Endothelial cell of hepatic sinusoid (primary cell): Measurements from ENCODE around the gene P2RY2.

ENCODE experiments used
- in situ Hi-C: cut with HindIII; loops from 2 replicates; pipeline ENCODE4 v1.10.0; 2017; ENCODE audit warnings: low sequenced_read_pairs

Gene P2RY2

GRCh38 chr11:73218106-73218829 is at the start of gene P2RY2:
P2RY2 (plus strand) TSS chr11:73218281; CDS start chr11:73234160, 15,879 bp downstream.
- in situ Hi-C loops: no loop called here

DNA sequence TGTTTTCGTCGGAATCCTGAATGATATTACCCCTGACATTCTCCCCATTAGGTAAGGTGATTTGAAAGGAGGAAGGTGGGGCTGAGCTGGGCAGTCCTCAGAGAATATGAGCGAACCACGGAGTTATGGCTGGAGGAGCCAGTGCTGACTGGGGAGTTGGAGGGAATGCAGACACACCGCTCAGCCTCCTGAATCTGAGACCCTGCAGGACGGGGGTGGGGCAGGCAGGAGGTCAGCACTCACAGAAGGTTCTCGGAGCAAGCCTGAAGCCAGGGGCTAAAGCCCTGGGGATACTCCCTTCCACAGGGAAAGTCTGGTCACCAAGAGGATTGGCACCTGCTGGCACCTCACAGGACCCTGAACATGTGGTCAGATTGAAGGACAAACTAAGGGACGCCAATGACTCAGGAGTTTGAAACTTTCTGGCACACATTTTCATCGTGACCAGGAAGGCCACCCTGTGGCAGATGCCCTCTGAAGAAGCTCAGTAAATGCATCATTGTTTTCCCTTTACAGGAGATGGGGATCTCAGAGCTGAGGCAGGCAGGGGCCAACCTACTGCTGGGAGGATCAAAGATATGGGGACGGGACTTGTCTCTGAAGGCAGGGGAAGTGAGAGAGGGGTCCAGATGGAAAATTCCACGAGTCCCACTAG is 49.0 kb upstream of the P2RY2 start:
- in situ Hi-C loops: no loop called here

- in situ Hi-C loops: no loop called here
Measured at GRCh38 chr11:73170140-73170539, 47.9 kb upstream of the P2RY2 start.

DNA sequence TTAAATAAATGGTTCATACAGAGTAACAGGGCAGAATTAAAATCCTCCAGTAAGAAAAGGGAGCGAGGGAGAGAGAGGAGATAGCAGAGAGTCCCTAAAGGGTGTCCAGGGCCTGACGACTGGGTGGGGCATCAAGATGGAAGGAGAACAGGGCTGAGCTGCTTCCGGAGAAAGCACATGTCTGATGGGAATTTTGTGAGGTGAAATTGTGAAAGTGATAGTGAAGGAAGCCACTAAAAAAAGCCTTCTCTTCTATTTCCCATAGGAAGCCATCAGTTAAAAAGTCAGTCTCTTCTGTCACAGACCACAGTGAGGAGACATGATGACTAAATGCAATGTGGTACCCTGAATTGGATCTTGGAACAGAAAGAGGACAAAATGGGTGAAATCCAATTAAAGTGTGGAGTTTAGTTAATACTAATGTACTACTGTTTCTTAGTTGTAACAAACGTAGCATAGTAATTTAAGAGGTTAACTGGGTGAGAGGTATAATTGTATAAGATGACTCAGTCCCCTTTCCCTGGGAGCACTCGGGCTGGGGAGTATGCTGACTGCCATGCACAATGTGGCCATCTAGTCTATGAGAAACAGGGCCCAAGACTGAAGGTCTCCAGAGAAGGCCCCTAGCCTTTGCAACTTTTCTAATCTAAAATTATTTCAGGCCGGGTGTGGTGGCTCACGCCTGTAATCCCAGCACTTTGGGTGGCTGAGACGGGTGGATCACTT is 46.5 kb upstream of the P2RY2 start:
- in situ Hi-C loops: no loop called here

DNA sequence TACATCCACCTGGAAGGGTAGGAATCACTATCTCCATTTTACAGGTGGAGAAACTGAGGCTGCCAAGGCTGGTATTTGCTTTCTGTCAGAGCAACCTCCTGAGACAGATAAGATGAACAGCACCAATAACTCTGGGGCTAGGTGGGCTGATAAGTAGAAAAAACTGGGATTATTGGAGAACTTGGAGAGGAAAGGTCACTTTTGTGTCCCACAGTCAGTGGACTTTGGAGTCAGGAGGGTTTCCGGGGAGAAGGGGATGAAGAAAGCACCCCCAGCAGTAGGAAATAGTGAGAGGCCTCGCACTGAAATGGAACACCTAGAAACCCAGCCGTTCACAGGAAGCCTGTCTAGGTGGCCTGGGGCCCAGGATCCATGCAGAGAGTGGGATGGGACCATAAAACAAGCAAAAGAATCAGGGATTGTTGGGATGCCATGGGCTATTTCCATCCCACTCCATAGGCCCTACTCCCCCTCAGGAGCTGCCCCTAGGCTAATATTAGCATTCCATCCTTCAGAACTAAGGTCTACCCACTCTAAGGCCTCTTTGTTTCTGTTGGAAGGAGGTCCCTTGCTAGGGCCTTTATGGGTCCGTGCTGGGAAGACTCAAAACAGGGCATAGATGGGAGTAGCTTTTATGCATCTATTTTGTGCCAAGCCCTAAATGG is 45.0 kb upstream of the P2RY2 start:
- in situ Hi-C loops: no loop called here

DNA sequence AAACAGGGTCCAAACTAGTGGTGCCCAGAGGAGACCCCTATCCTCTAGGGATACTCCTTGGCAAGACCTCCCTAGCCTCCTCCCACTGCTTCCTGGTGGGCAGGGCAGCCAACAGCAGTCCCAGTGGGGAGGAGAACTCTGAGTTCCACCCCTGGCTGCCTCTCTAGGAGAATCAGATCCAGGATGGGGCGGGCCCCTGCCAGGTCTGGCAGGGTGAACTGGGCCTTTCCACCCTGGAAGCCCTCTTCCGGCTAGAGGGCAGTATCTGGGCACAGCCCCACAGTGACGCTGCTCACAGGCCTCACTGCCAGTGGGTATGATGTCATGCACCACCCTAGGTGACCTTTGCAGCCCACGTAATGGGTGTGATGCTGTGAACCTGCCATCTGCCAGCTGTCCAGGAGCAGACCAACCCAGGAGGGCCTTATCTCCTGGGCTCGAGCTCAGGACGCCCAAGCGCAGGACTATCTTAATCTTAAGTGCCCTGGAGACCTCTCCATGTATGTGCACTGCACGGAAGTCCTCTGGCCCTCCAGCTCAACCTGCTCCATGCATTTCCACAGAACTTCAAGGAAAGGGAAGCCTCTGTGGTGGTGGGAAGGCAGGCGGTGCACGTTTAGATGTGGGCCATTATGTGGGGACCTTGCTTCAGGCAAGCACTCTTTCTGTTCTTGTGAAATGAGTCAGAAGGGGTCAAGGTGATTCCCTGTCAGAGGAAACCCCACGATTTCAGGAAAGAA is 44.2 kb upstream of the P2RY2 start:
- in situ Hi-C loops: no loop called here

DNA sequence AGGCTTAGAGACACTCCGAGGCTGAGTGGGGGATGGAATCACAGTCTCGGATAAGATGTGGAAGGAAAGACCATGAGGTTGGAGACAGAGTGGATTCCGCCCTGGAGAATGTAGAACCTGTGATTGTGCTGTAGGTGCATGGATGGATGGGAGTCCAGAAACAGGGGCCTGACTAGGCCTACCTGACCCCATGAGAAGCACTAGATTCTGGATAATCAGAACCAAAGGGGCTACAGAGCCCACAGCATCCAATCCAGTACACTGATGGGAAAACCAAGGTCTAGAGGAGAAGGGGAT is 43.6 kb upstream of the P2RY2 start:
- in situ Hi-C loops: no loop called here

GRCh38 chr11:73175551-73176144 is 42.4 kb upstream of the P2RY2 start:
- in situ Hi-C loops: loop anchor here (5.0 to 25.0 kb wide), 3 partner anchors 47 to 513 kb away; partner anchors contain the start of gene PDE2A

- in situ Hi-C loops: loop anchor here (5.0 to 25.0 kb wide), 3 partner anchors 46 to 514 kb away; partner anchors contain the start of gene PDE2A
Measured at GRCh38 chr11:73176145-73176873, 41.8 kb upstream of the P2RY2 start.

DNA sequence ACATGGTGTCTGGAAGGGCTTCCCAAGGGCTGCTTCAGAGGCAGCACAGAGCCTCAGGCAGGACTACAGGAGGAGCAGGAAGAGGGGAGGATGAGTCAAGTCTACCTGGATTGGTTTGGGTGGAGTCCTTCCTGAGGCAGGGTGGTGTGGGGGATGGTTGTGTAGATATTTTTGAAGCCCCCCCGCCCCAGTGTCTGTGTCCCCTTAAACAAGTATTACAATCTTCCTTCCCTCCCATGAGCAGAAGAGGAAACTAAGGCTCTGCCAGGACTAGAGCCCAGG is 41.3 kb upstream of the P2RY2 start:
- in situ Hi-C loops: loop anchor here (5.0 to 25.0 kb wide), 3 partner anchors 45 to 515 kb away; partner anchors contain the start of gene PDE2A

GRCh38 chr11:73177380-73177777 is 40.7 kb upstream of the P2RY2 start:
- in situ Hi-C loops: loop anchor here (5.0 to 25.0 kb wide), 3 partner anchors 45 to 515 kb away; partner anchors contain the start of gene PDE2A

- in situ Hi-C loops: loop anchor here (5.0 to 25.0 kb wide), 3 partner anchors 44 to 516 kb away; partner anchors contain the start of gene PDE2A
Measured at GRCh38 chr11:73177778-73178539, 40.1 kb upstream of the P2RY2 start.

- in situ Hi-C loops: loop anchor here (5.0 to 25.0 kb wide), 3 partner anchors 44 to 516 kb away; partner anchors contain the start of gene PDE2A
Measured at GRCh38 chr11:73178681-73179080, 39.4 kb upstream of the P2RY2 start.

- in situ Hi-C loops: loop anchor here (25.0 kb wide), 1 partner anchor 521 kb away; the partner anchor contains the start of gene PDE2A
Measured at GRCh38 chr11:73182824-73183321, 35.2 kb upstream of the P2RY2 start.

DNA sequence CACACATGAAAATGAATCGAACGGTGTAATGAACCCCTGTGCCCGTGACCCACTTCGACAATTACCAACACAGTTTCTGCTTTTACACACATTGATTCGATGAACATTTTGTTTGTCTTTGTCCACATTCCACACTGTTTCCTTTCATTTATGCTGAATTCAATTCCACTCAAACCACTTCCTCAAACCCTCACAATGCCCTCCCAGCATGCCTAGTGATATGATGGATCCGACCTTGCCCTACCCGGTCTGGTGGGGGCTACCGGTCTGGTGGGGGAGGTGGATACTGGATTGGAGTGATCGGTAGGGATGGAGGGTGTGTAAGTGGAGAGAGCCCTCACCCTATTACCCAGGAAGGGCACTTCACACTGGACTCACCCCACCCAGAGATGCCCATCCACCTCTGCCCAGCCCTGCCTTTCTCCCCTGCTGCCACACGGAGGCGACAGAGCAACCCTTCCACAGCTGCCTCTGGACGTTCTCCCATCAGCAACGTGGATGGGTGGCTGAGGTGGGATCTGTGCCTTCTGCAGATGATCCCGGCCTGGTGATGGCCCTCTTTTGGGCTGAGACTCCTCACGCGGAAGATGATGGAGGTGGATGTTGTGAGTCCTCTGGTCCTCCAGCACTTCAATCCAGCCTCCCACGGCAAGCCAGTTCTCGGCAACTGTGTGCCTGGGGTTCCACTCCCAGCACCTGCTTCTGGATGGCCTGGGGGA is 33.0 kb upstream of the P2RY2 start:
- in situ Hi-C loops: loop anchor here (25.0 kb wide), 1 partner anchor 523 kb away; the partner anchor contains the start of gene PDE2A

- in situ Hi-C loops: loop anchor here (25.0 kb wide), 1 partner anchor 523 kb away; the partner anchor contains the start of gene PDE2A
Measured at GRCh38 chr11:73185680-73186293, 32.3 kb upstream of the P2RY2 start.

- in situ Hi-C loops: loop anchor here (25.0 kb wide), 1 partner anchor 524 kb away; the partner anchor contains the start of gene PDE2A
Measured at GRCh38 chr11:73186294-73186850, 31.7 kb upstream of the P2RY2 start.
